HG03342 (cell line): ENCODE results near the gene PHLDA2.
"Not testable (repeated sequence)": the region's sequence is repeated elsewhere in the genome, so short reads cannot be mapped to it uniquely, and the experiment has no call there.

ENCODE experiments used
- ATAC-seq: cut with Tn5 transposase; IDR thresholded peaks from one replicate; pipeline ENCODE4 v1.9.1; 2021; ENCODE audit warnings: mild to moderate bottlenecking, moderate library complexity; ENCODE audit not compliant: unreplicated experiment

PHLDA2 gene

DNA sequence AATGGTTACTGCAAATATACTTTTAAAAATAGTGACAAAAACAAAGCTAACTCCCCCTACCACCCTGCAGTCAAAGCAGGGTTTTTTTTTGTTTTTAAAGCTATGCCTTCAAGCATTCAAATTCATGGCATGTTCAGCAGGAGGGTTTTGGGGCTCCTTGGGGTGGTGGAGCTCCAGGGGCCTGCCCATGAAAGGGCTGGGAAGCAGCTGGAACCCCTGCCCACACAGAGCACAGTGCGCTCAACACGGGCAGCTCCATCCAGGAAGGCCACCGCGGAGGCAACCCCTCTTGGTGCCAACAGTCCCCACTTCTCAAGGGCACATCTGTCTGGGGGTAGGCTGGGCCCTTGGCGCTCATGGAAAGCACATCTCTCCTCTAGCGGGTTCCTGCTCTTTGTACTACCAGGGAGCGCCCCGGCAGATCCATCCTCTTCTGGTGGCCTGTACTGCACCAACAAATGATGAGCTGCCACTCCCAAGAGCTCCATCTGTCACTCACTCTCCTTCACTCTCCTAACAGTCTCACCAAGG, 16.6 kb upstream of the PHLDA2 start:
- no peak for ATAC-seq

GRCh38 chr11:2945031-2945756, 16.0 kb upstream of the PHLDA2 start:
- ATAC-seq: no peak

GRCh38 chr11:2944530-2944929, 15.3 kb upstream of the PHLDA2 start:
- ATAC-seq: no peak

DNA sequence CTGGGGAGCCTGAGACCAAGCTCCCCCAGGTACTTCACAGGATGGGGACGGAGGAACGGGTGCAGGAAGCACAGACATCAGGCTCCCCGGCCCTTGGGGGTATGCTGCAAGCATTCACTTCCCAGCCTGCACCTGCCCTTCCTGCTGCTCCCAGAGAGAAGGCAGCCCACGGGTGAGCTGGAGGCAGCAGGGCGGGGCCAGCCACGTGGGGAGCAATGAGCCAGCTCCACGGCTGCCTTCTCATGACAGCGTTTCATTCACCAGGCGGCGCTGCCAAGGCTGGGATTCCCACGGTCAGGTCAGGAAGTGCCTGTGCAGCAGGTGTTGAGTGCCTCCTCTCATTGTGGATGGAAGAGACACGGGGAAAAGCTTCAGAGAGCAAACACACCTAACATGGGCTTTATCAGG, 14.5 kb upstream of the PHLDA2 start:
- no peak for ATAC-seq

DNA sequence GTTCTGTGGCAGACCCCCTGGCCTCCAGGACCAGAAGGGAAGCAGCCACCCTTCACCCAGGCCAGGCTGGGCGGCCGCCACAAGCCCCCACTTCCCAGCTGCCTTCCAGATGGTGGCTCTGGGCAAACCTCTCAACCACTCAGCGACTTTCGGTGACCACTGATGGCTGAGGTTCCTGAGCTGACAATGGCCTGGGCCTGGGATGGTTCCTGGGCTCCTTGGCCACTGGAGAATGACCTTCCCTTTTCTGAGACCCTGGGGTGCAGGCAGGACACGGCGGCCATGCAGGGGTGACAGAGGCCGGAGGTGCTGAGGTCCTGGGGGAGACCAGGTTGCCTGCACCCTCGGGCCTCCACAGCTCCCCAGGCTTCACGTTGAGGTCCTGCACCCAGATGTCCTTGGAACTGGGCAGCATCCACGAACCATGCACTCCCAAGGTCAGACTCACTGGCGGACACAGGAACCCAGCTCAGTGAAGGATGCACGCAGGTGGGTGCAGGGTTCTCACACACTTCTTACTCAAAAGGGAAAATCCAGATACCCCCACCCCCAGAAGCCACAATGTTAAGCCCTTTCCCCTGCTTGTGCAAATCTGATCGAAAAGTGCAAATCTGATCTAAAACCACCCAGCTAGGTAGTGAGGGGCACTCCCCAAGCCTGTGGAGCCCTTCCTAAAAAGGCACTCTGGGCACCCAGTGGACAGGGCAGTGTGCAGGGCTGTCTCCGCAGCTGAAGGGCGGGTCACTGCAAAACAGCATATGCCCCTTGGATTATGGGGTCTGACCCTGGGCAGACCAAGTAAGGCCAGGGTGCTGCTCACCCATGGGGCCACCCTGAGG, 13.9 kb upstream of the PHLDA2 start:
- ATAC-seq: no peak

DNA sequence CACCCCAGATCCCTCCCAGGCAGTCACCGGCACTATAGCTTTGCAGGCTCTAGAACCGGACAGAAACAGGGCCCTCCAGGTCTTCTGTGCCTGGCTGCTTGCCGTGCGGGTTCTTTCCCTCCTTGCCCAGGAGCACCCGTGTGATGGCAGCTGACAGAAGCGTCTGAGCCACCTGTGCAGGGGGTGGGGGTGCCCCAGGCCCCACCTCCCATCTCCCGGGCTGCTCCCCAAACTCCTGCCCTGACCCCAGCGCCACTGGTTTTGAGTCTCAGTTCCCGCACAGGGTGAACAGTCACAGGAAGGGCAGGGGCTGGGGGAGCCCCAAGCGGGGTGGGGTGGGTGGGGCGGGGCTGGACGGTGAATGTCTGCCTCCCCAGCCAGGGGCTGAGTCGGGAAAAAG, 13.2 kb upstream of the PHLDA2 start:
- no peak for ATAC-seq

- ATAC-seq: no peak
Measured at GRCh38 chr11:2940921-2941821, 12.0 kb upstream of the PHLDA2 start.

DNA sequence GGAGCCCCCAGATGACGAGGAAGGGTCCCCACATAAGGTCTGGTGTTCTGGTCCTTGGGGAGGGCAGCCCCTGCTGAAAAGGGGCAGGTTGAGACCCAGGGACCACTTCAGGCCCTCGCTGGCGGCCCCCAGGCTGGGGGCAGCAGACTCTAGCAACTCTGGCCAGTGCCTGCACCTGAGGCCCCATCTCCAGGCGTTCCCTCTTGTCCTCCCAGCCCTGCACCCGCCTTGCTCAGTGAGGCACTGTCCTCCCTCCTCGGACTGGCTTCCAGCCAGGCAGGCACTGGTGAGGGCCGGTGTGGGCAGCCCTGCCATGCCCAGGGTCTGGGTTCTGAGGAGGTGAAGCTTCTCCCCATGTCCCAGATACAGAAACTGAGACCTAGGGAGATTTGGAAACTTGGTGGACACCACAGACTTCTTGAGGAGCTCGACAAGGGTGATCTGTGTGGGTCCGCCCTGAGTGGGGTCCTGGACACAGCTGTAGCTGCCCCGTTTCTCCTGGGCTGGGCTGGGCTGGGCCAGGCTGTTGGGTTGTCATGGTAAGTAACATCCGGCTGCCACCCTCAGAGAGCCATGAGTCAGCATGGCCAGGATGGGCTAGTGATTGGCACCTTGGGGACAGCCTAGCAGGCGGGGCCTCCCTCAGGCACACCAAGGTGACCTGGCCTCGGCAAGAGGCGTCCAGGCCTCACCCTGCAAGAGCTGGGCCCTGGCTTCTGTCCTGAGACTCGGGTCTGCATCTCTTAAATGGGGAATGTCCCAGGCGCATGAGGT, 11.1 kb upstream of the PHLDA2 start:
- ATAC-seq: no peak

DNA sequence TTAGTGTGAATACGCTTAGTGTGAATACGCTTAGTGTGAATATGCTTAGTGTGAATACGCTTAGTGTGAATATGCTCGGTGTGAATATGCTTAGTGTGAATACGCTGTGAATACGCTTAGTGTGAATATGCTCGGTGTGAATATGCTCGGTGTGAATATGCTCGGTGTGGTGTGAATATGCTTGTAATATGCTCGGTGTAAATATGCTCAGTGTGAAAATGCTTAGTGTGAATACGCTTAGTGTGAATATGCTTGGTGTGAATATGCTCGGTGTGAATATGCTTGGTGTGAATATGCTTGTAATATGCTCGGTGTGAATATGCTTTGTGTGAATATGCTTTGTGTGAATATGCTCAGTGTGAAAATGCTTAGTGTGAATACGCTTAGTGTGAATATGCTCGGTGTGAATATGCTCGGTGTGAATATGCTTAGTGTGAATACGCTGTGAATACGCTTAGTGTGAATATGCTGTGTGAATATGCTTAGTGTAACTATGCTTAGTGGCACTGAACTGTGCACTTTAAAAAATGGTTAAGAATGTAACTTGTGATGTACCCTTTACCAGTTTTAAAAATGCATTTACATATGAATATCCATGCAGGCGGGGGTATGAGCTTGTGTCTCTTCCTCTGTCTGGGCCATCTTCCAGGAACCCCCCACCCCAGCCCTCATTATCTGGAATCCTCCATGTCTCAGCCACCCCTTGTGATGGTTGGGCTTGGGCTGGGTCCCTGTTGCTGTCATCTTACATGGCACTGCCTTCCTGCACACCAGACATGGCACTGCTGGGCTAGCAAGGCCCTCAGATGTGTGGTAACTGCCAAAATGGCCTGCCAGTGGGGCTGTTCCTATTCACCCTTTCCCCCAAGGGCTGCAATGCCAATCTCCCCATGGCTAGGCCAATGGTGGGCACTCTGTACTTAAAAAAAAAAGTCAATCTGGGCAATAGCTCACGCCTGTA, 9.5 kb upstream of the PHLDA2 start:
- not testable (repeated sequence) for ATAC-seq

GRCh38 chr11:2937641-2938457, 8.6 kb upstream of the PHLDA2 start:
- not testable (repeated sequence) for ATAC-seq

DNA sequence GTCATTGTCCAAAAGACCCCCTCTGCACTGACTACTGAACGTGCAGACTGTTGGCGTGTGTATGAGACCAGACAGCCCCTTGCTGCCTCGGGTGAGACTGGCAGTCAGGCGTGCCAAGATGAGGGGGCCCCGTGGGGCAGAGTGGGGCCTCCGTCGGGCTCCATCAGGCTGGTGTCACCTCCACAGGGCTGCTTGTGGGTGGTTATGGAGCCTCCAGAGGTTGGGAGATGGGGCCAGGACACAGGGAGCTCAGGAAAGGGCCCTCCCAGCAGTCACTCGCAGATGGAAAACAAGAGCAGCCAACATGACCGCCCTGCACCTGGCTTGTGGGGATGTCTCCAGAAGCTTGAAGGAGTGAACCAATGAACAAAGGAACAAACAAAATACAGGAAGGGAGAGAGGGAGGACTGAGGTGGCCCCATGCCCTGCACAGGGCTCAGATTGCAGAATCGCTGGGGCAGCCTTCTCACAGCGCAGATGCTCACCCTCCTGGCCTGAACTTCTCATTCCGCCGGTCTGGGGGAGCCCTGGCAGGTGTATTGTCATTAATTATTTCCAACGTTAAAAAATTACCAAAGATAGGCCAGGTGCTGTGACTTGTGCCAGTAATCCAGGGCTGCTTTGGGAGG, 5.5 kb upstream of the PHLDA2 start:
- no peak for ATAC-seq

DNA sequence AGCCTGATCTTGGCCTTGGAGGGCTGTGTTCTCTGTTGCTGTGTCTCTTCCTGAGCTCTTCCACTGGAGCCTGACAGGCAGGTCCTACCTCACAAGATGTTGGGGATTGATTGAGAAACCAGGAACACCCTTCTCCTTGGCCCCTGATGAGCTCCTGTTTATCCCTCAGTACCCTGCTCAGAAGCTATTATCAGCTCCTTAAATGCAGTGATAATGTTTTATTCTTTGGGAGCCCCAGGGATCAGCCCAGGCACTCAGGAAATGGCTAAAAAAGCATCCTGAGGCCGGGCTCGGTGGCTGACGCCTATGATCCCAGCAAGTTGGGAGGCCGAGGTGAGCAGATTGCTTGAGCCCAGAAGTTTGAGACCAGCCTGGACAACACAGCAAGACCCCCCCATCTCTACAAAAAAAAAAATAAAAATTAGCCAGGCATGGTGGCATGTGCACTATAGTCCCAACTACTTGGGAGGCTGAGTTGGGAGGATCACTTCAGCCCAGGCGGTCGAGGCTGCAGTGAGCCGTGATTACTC, 4.9 kb upstream of the PHLDA2 start:
- no peak for ATAC-seq

- ATAC-seq: no peak
Measured at GRCh38 chr11:2933375-2934020, 4.3 kb upstream of the PHLDA2 start.

DNA sequence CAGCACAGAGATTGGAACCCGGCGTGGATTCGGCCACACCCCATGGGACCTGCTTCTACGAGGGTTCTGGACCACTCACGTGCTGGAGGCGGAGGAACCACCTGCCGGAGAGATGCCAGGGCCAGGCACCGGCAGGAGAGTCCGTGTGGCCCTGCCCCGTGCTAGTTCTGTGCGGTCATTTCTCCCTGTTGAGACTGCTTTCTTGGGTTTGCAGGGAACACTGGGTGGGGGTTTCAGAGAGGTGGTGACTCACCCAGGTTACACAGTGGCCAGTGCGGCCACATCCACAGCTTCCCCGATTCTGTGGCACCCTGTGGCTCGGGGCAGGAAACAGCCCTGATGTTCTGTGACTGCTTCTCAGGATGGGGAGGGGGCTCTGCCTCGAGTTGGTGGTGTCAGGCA, 3.6 kb upstream of the PHLDA2 start:
- ATAC-seq: no peak

DNA sequence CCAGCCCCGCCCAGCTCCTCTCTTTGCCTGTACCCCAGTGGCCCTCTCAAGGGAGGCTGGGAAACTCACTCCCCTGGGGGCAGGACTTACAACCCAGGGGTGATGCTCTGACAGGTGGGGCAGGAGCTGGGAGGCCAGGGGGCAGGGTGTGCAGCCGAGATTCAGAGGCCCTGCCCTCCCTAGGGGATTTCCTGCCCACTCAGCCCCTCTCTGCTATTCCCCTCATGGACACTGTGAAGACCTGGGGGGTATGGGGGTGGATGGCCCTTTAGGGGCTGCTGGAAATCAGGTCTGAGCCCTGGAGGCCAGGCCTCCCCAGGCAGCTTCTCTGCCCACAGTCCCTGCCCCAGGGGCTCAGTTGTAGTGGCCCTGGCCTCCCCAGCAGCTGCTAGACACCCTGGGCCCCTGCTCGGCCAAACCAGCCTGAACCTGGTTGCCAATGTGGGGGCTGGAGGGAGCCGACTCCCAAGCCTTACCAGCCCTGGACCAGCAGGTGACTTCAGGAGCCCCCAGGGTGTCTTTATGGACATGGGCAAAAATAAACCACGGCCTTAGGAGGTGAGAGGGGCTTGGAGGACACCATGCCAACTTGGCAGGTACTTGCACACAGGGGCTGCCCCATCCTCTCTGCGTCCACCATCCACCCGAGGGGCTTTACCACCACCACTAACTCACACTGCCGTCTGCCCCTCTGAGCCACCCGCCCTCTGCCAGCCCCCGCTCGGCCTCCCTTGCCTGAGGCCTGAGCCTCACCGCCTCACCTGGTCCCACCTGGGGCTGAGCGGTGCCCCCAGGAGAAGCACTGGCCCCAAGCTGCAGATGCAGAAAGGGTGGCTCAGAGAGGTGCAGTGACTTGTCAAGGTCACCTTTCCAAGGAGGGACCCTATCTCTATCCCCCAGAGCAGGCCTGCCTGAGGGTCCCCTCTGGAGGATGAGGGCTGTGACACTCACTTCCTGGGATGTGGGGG, 2.8 kb upstream of the PHLDA2 start:
- ATAC-seq: no peak

DNA sequence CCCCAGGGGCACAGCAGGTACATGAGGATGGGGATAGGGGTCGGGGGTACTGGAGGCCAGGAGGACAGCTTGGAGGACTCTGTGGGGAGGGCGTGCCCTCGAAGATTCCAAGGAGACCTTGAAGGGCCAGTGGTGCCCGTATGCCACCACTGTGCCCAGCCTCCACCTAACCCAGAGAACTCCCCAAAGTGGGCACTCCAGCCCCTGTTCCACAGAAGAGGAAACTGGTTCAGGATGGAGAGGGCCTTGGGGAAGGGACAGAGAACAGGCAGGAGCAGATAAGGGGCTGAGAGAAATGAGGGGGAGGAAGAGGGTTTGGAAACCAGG, 2.2 kb upstream of the PHLDA2 start:
- no peak for ATAC-seq
